ENCODE data around the gene NTM. TPM values are rescaled to one million over a fixed set of nuclear protein-coding genes. Genes with fewer than 3 reads are reported as not detected.

NTM gene
- total RNA-seq, 3 donors from 2014 or later, result 0.66 to 9.0 (median 1.0) TPM

- no peaks in the 10 kb centered on the region for H3K27me3 ChIP-seq
- H3K4me3 ChIP-seq, result no peak overlapping the region
- H3K9me3 ChIP-seq, result no peaks in the 10 kb centered on the region
- H3K27ac ChIP-seq, result no peak overlapping the region
- H3K36me3 ChIP-seq, result no peaks in the 10 kb centered on the region
- no peak for DNase-seq (ENCODE audit: low spot score in 2 of 2)
- no peaks in the 10 kb centered on the region for H3K4me1 ChIP-seq
- intact Hi-C loops (cut with DNase I; ENCODE audit: low total_unique reads), result no loop called here
- TF ChIP-seq CTCF (IDR thresholded peaks at IDR 0.05) (no peak), POLR2A (IDR thresholded peaks at IDR 0.05) (no peak), POLR2AphosphoS5 (IDR thresholded peaks at IDR 0.05) (no peak)
Observed at GRCh38 chr11:132185726-132186592, 815.5 kb downstream of the NTM start.

- no peak overlapping the region for H3K27ac ChIP-seq
- no peaks in the 10 kb centered on the region for H3K27me3 ChIP-seq
- H3K36me3 ChIP-seq, result no peaks in the 10 kb centered on the region
- TF ChIP-seq POLR2AphosphoS5 (IDR thresholded peaks at IDR 0.05) (no peak), CTCF (IDR thresholded peaks at IDR 0.05) (no peak)
- no peaks in the 10 kb centered on the region for H3K4me1 ChIP-seq
- intact Hi-C loops (cut with DNase I; ENCODE audit: low total_unique reads), result no loop called here
- DNase-seq (ENCODE audit: low spot score in 2 of 2), result no peak
- no peaks in the 10 kb centered on the region for H3K9me3 ChIP-seq
- H3K4me3 ChIP-seq, result no peak overlapping the region
Observed at GRCh38 chr11:132186699-132187098, 816.3 kb downstream of the NTM start.

GRCh38 chr11:132187386-132187785 is 817.0 kb downstream of the NTM start:
- H3K36me3 ChIP-seq, result no peaks in the 10 kb centered on the region
- H3K27me3 ChIP-seq, result no peaks in the 10 kb centered on the region
- intact Hi-C loops (cut with DNase I; ENCODE audit: low total_unique reads), result no loop called here
- no peaks in the 10 kb centered on the region for H3K4me1 ChIP-seq
- no peak overlapping the region for H3K4me3 ChIP-seq
- DNase-seq (ENCODE audit: low spot score in 2 of 2), result no peak
- TF ChIP-seq CTCF (IDR thresholded peaks at IDR 0.05), result no peak
- no peak for TF ChIP-seq POLR2AphosphoS5 (IDR thresholded peaks at IDR 0.05)
- TF ChIP-seq POLR2A (IDR thresholded peaks at IDR 0.05), result no peak
- no peak overlapping the region for H3K27ac ChIP-seq
- H3K9me3 ChIP-seq, result no peaks in the 10 kb centered on the region

GRCh38 chr11:132187814-132188213 is 817.4 kb downstream of the NTM start:
- H3K4me1 ChIP-seq, result no peaks in the 10 kb centered on the region
- no peak for DNase-seq (ENCODE audit: low spot score in 2 of 2)
- no peak overlapping the region for H3K27ac ChIP-seq
- TF ChIP-seq CTCF (IDR thresholded peaks at IDR 0.05), result no peak
- TF ChIP-seq POLR2AphosphoS5 (IDR thresholded peaks at IDR 0.05), result no peak
- TF ChIP-seq POLR2A (IDR thresholded peaks at IDR 0.05), result no peak
- no peaks in the 10 kb centered on the region for H3K9me3 ChIP-seq
- intact Hi-C loops (cut with DNase I; ENCODE audit: low total_unique reads), result no loop called here
- H3K36me3 ChIP-seq, result no peaks in the 10 kb centered on the region
- no peak overlapping the region for H3K4me3 ChIP-seq
- no peaks in the 10 kb centered on the region for H3K27me3 ChIP-seq

GRCh38 chr11:132196928-132197327 is 826.5 kb downstream of the NTM start:
- no peak overlapping the region for H3K4me3 ChIP-seq
- H3K27me3 ChIP-seq, result no peaks in the 10 kb centered on the region
- H3K4me1 ChIP-seq, result no peaks in the 10 kb centered on the region
- H3K36me3 ChIP-seq, result no peaks in the 10 kb centered on the region
- intact Hi-C loops (cut with DNase I; ENCODE audit: low total_unique reads), result loop anchor here (5.0 kb wide), 1 partner anchor 190 kb away; no protein-coding TSS in a partner anchor
- no peak overlapping the region for H3K27ac ChIP-seq
- TF ChIP-seq POLR2A (IDR thresholded peaks at IDR 0.05) (no peak), CTCF (IDR thresholded peaks at IDR 0.05) (no peak), POLR2AphosphoS5 (IDR thresholded peaks at IDR 0.05) (no peak)
- DNase-seq (ENCODE audit: low spot score in 2 of 2), result no peak
- H3K9me3 ChIP-seq, result no peaks in the 10 kb centered on the region

Measured in breast epithelium (tissue), 4 donors.